CD1c-positive myeloid dendritic cell (primary cell): ENCODE data around the gene ZBTB24.

ENCODE experiments used
- DNase-seq: peaks from one replicate; pipeline ENCODE4 v3.0.0-alpha.2; 2016; ENCODE audit errors: extremely low spot score

Gene ZBTB24

GRCh38 chr6:109498936-109499335, 15.9 kb upstream of the ZBTB24 start:
- no peak for DNase-seq

GRCh38 chr6:109498052-109498451, 15.0 kb upstream of the ZBTB24 start:
- DNase-seq = no peak

GRCh38 chr6:109496036-109496772, 13.2 kb upstream of the ZBTB24 start:
- no peak for DNase-seq

GRCh38 chr6:109493865-109494264, 10.8 kb upstream of the ZBTB24 start:
- peak; percentile 57 for DNase-seq

GRCh38 chr6:109491207-109491938, 8.4 kb upstream of the ZBTB24 start:
- DNase-seq = no peak

GRCh38 chr6:109490713-109491112, 7.7 kb upstream of the ZBTB24 start:
- no peak for DNase-seq

GRCh38 chr6:109488001-109488400, 5.0 kb upstream of the ZBTB24 start:
- DNase-seq = no peak

GRCh38 chr6:109486068-109486467, 3.0 kb upstream of the ZBTB24 start:
- no peak for DNase-seq

GRCh38 chr6:109485266-109485935, 2.4 kb upstream of the ZBTB24 start:
- DNase-seq = no peak

GRCh38 chr6:109484122-109484521, 1.1 kb upstream of the ZBTB24 start:
- DNase-seq = no peak

- no peak for DNase-seq
Measured at GRCh38 chr6:109483735-109484057, 677 bp upstream of the ZBTB24 start.

- no peak for DNase-seq
Measured at GRCh38 chr6:109480993-109481480, 2.0 kb downstream of the ZBTB24 start.

- DNase-seq = no peak
Measured at GRCh38 chr6:109478841-109479624, 4.0 kb downstream of the ZBTB24 start.

- DNase-seq = no peak
Measured at GRCh38 chr6:109478222-109478805, 4.7 kb downstream of the ZBTB24 start.

GRCh38 chr6:109477725-109478124, 5.3 kb downstream of the ZBTB24 start:
- no peak for DNase-seq

- no peak for DNase-seq
Measured at GRCh38 chr6:109477184-109477583, 5.8 kb downstream of the ZBTB24 start.

- DNase-seq = no peak
Measured at GRCh38 chr6:109475625-109476024, 7.4 kb downstream of the ZBTB24 start.

- DNase-seq = no peak
Measured at GRCh38 chr6:109474995-109475394, 8.0 kb downstream of the ZBTB24 start.

GRCh38 chr6:109473120-109473519, 9.9 kb downstream of the ZBTB24 start:
- no peak for DNase-seq

- DNase-seq = no peak
Measured at GRCh38 chr6:109472132-109472995, 10.7 kb downstream of the ZBTB24 start.
